ENCODE results near the gene NR6A1. TPM values are rescaled to one million over a fixed set of nuclear protein-coding genes. Genes with fewer than 3 reads are reported as not detected.

The NR6A1 gene
- polyA plus RNA-seq, 1 donor from 2014 or later, result 4.3 TPM

- H3K36me3 ChIP-seq (ENCODE audit: insufficient read depth, low read length), result no peaks in the 10 kb centered on the region
- H3K4me2 ChIP-seq (ENCODE audit: low read length), result no peak overlapping the region
- H3K27ac ChIP-seq (ENCODE audit: low read length), result no peak overlapping the region
- H2AFZ ChIP-seq (ENCODE audit: low read depth, low read length), result no peak overlapping the region
- H3K9me2 ChIP-seq (ENCODE audit: insufficient read depth, low read length), result no peaks in the 10 kb centered on the region
- H3K9ac ChIP-seq (ENCODE audit: low read length), result no peak overlapping the region
- no peaks in the 10 kb centered on the region for H3K9me3 ChIP-seq (ENCODE audit: low read length)
- peaks cover 4% of the 10 kb centered on the region for H3K79me2 ChIP-seq (replicated peaks; ENCODE audit: insufficient read depth, low read length)
- no peaks in the 10 kb centered on the region for H3K27me3 ChIP-seq (ENCODE audit: insufficient read depth, low read depth, low read length)
- no peak for TF ChIP-seq SMC3 (conservative IDR thresholded peaks at IDR 0.05; ENCODE audit: poor library complexity)
- TF ChIP-seq TAF1 (IDR thresholded peaks at IDR 0.05; ENCODE audit: low read depth), result no peak
- TF ChIP-seq CTCF (IDR thresholded peaks at IDR 0.05; ENCODE audit: poor library complexity, severe bottlenecking), result no peak
- TF ChIP-seq EP300 (conservative IDR thresholded peaks at IDR 0.05; ENCODE audit: poor library complexity, severe bottlenecking), result no peak
- no peak for TF ChIP-seq POLR2AphosphoS5 (IDR thresholded peaks at IDR 0.05)
- no peak for TF ChIP-seq MXI1 (conservative IDR thresholded peaks at IDR 0.05; ENCODE audit: poor library complexity, severe bottlenecking)
- no peak for TF ChIP-seq REST (IDR thresholded peaks at IDR 0.05; ENCODE audit: borderline replicate concordance)
- TF ChIP-seq RAD21 (conservative IDR thresholded peaks at IDR 0.05), result no peak
- no peak for TF ChIP-seq EZH2 (IDR thresholded peaks at IDR 0.05; ENCODE audit: borderline replicate concordance, insufficient read depth, low read length, poor library complexity, severe bottlenecking)
- H3K4me3 ChIP-seq (ENCODE audit: low read length), result no peak overlapping the region
- H4K20me1 ChIP-seq (ENCODE audit: insufficient read depth), result no peaks in the 10 kb centered on the region
- H3F3A ChIP-seq (ENCODE audit: insufficient read depth, low read length, poor library complexity, severe bottlenecking), result no peaks in the 10 kb centered on the region
Measured at GRCh38 chr9:124574534-124575375, 196.4 kb downstream of the NR6A1 start.

GRCh38 chr9:124570942-124571666, 200.0 kb downstream of the NR6A1 start:
- H3K79me2 ChIP-seq (replicated peaks; ENCODE audit: insufficient read depth, low read length), result peaks cover 4% of the 10 kb centered on the region
- H3K27me3 ChIP-seq (ENCODE audit: insufficient read depth, low read depth, low read length), result no peaks in the 10 kb centered on the region
- no peak overlapping the region for H3K4me2 ChIP-seq (ENCODE audit: low read length)
- TF ChIP-seq POLR2AphosphoS5 (IDR thresholded peaks at IDR 0.05) (no peak), MXI1 (conservative IDR thresholded peaks at IDR 0.05; ENCODE audit: poor library complexity, severe bottlenecking) (no peak), CTCF (IDR thresholded peaks at IDR 0.05; ENCODE audit: poor library complexity, severe bottlenecking) (no peak), SMC3 (conservative IDR thresholded peaks at IDR 0.05; ENCODE audit: poor library complexity) (no peak), REST (IDR thresholded peaks at IDR 0.05; ENCODE audit: borderline replicate concordance) (no peak), TAF1 (IDR thresholded peaks at IDR 0.05; ENCODE audit: low read depth) (no peak)
- no peaks in the 10 kb centered on the region for H3K9me3 ChIP-seq (ENCODE audit: low read length)
- H3K36me3 ChIP-seq (ENCODE audit: insufficient read depth, low read length), result no peaks in the 10 kb centered on the region
- no peaks in the 10 kb centered on the region for H3K9me2 ChIP-seq (ENCODE audit: insufficient read depth, low read length)
- no peak overlapping the region for H3K4me3 ChIP-seq (ENCODE audit: low read length)
- H3F3A ChIP-seq (ENCODE audit: insufficient read depth, low read length, poor library complexity, severe bottlenecking), result no peaks in the 10 kb centered on the region
- H3K27ac ChIP-seq (ENCODE audit: low read length), result no peak overlapping the region
- no peak overlapping the region for H3K9ac ChIP-seq (ENCODE audit: low read length)
- H4K20me1 ChIP-seq (ENCODE audit: insufficient read depth), result no peaks in the 10 kb centered on the region
- no peak overlapping the region for H2AFZ ChIP-seq (ENCODE audit: low read depth, low read length)
